WI38 (cell line): ENCODE data around the gene LRRC7.

Source experiments
- H3K4me3 ChIP-seq: 2 replicates; pipeline ENCODE4 v1.5.1; 2011; ENCODE audit warnings: low read depth, mild to moderate bottlenecking, control low read depth, low read length
- TF ChIP-seq, protein P1 (sequence below): IDR thresholded peaks from 2 replicates; pipeline ENCODE4 v1.5.1; 2012; ENCODE audit warnings: low read depth, mild to moderate bottlenecking, control low read depth, low read length

Gene LRRC7

DNA sequence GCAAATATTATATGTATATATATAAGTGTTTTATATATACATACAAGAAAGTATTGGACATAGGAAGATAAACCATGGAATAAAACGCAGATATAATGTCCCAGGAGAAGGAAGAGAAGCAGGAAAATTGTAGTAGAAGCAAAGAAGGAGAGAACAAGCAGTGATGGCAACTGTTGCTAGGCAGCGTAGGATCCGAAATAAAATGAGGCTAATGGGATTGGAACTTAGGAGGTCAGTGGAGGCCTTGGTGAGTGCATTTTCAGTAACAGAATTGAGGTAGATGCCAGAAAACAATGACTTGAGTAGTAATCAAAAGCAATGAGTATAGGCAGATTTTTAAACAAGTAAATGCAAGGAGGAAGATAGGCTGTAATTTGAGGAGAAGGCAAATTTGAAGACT lies 265.8 kb downstream of the LRRC7 start:
- TF ChIP-seq, protein P1, sequence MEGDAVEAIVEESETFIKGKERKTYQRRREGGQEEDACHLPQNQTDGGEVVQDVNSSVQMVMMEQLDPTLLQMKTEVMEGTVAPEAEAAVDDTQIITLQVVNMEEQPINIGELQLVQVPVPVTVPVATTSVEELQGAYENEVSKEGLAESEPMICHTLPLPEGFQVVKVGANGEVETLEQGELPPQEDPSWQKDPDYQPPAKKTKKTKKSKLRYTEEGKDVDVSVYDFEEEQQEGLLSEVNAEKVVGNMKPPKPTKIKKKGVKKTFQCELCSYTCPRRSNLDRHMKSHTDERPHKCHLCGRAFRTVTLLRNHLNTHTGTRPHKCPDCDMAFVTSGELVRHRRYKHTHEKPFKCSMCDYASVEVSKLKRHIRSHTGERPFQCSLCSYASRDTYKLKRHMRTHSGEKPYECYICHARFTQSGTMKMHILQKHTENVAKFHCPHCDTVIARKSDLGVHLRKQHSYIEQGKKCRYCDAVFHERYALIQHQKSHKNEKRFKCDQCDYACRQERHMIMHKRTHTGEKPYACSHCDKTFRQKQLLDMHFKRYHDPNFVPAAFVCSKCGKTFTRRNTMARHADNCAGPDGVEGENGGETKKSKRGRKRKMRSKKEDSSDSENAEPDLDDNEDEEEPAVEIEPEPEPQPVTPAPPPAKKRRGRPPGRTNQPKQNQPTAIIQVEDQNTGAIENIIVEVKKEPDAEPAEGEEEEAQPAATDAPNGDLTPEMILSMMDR = no peak
- H3K4me3 ChIP-seq = no peak overlapping the region

DNA sequence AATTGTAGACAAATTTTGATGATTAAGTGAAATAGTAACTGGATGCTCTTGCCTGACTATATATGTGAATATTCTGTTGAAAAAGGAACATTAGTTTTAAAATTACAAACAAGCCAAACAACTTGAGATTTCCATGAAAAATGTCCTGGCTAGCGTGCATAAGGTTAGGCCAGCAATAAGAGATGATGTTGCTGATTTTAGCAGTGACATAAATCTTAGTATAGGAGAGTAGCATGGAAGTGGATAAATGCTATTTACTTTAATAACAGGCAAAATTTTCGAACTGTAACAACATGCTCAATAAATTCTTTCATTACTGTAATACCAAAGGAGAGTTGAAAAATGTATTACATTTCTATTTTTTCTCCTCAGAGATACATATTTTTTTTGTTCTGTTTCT lies 266.6 kb downstream of the LRRC7 start:
- no peak overlapping the region for H3K4me3 ChIP-seq
- TF ChIP-seq, protein P1 = no peak

DNA sequence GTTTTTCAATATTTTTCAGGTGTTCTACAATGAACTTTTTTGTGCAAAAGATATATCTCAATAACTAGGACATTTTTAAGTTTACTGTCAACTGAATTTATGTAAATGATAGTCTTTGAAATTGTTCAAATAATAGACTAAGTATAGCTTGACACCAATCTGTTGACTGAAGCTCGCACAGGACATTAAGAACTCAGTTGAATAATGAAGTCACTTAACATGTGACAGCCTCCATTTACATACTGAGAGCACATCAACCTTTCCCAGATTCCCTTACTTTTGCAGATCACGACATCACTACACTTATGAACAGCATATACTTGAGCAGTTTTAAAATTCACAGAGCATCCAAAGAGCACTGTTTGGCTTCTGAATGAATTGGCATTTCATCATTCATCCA lies 268.2 kb downstream of the LRRC7 start:
- TF ChIP-seq, protein P1 = no peak

DNA sequence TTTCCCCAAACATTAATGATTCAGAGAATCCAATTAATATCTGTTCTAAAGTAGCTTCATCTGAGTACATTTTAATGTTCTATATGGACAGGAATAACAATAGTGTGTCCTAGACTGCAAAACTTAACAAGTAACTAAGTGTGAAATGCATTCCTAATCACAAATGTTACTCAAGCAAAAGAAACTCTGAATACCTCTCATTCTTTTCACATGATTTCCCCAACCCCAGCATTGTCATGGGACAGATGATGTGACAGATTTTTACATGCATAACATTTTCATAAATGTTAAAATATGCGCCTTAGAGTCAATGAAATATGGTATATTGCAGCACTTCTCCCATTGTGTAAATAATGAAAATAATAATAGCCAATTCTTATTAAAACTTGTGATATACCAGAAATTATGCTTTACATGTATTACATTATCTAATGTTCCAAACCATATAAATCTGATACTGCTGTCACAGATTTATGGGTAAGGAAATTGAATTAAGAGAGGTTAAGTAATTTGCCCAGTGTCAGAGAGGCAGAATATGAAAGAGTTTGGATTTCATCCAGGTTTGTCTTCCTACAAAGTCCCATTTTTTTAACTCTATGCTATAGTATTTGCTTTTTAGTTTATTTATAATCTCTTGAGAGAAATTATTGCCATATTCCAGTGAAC lies 269.4 kb downstream of the LRRC7 start:
- TF ChIP-seq, protein P1 = no peak
- H3K4me3 ChIP-seq = no peak overlapping the region

More for the DNA sequence above, 268.2 kb downstream of the LRRC7 start:
- no peak overlapping the region for H3K4me3 ChIP-seq

DNA sequence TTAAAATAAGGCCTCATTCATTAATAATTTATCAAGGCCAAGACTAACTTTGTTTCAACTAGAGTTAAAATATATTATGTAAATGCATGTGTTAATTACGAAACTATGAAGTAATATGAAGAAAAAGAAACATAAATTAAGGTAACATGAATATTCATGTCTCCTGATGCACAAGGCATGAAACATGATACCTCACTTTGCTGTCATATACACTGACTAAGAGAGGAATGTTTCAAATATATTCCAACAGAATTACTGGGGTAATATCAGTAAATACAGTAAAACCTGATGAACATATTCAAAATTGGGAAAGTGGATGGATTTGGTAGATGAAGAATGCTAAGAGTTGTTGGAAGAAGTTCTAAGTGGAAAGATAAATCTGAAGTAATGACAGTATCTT lies 274.6 kb downstream of the LRRC7 start:
- TF ChIP-seq, protein P1 = no peak
- no peak overlapping the region for H3K4me3 ChIP-seq

DNA sequence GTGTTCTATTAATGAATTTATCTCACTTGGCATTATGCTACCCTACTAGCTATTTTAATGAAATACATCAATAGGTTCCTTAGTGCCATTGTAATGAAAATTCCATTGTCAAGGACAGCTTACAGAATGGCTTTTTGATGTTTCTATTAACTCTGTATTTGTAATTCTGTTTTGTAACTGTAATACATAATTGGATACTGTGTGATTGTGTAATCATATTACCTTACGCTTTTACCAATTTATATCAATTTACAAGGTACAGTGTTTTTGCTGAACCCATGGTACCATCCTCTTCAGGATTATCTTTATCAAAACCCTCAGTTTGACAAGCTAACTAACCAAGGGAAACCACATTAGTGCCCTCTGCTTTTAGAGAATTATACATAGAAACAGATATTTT lies 277.9 kb downstream of the LRRC7 start:
- H3K4me3 ChIP-seq = no peak overlapping the region
- TF ChIP-seq, protein P1 = no peak

DNA sequence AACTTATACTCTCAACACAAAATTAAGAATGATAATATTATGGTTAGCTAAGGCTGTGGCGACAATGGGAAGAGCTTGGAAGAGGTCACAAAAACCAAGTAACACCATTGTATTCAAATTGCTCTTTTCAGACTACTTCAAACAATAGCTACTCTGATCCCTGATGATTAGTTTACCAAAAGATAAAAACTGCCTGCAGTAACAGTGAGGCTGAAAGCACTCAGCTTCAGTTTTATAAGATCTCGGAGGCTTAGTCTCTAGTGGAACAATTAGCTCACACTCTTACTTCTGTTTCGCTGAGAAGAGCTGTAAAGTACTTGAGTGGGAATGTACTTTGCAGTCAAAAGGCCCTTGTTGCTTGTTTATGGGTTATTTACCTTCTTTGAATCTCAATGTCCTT lies 278.5 kb downstream of the LRRC7 start:
- TF ChIP-seq, protein P1 = no peak
- H3K4me3 ChIP-seq = no peak overlapping the region
